22Rv1 (cell line): Measurements from ENCODE around the gene FMN1.

ENCODE experiments used
- ZFX ChIP-seq: fragments of 450-650 bp; IDR thresholded peaks from 2 replicates; pipeline ENCODE4 v1.6.1; 2017; ENCODE audit warnings: antibody characterized with exemption, borderline replicate concordance
- TF ChIP-seq, protein P1 (sequence below): fragments of 450-650 bp; IDR thresholded peaks from 2 replicates; pipeline ENCODE4 v1.5.1; 2017; ENCODE audit warnings: mild to moderate bottlenecking

DNA sequence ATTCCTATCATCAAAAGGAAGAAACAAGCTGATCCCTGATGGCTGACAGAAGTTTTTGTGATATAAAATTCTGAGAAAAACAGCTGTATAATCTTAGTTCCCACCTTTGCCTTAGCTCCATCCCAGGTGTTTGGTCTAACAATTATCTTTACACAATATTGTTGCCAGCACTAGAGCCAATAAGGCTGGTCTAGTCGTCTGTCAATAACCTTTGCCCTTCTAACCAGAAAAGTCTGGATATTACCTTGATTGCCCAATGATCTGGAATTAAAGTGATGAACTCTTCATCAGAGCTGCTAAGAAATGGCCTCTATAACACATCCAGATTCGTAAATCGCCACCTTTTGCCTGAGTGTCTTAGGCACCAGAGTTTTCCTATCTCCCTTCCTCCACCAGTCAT lies 98.4 kb downstream of the FMN1 start:
- TF ChIP-seq, protein P1, sequence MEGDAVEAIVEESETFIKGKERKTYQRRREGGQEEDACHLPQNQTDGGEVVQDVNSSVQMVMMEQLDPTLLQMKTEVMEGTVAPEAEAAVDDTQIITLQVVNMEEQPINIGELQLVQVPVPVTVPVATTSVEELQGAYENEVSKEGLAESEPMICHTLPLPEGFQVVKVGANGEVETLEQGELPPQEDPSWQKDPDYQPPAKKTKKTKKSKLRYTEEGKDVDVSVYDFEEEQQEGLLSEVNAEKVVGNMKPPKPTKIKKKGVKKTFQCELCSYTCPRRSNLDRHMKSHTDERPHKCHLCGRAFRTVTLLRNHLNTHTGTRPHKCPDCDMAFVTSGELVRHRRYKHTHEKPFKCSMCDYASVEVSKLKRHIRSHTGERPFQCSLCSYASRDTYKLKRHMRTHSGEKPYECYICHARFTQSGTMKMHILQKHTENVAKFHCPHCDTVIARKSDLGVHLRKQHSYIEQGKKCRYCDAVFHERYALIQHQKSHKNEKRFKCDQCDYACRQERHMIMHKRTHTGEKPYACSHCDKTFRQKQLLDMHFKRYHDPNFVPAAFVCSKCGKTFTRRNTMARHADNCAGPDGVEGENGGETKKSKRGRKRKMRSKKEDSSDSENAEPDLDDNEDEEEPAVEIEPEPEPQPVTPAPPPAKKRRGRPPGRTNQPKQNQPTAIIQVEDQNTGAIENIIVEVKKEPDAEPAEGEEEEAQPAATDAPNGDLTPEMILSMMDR: no peak
- no peak for TF ChIP-seq ZFX
